HepG2 (cell line): Measurements from ENCODE around the gene NEGR1. TPM values are rescaled to one million over a fixed set of nuclear protein-coding genes. Genes with fewer than 3 reads are reported as not detected.

Experiments used
- ATAC-seq: fragments of 200-7000 bp; cut with Tn5 transposase; 3 replicates; pipeline ENCODE4 v1.9.1; 2020; ENCODE audit warnings: mild to moderate bottlenecking, moderate library complexity
- BruUV-seq: library from RNA; stranded (reverse); fragments of 400-500 nt; replicated peaks from 2 replicates; lab custom pipeline; 2021; lab: Mats Ljungman, UMichigan
- CTCF ChIA-PET: fragments of 300-600 bp; formaldehyde crosslinking; extraction: SDS; loops from one replicate; lab custom pipeline; 2021; ENCODE audit warnings: low total read pairs, inconsistent platforms, low intra/inter-chr PET ratio; lab: Yijun Ruan, JAX
- POLR2A ChIA-PET: fragments of 350-600 bp; sonication (Branson Sonifier 250); formaldehyde crosslinking; loops from one replicate; lab custom pipeline; 2020; ENCODE audit warnings: antibody characterized with exemption, inconsistent platforms; lab: Yijun Ruan, JAX
- DNase-seq: peaks from one replicate; pipeline ENCODE4 v3.0.0-alpha.2; 2015; ENCODE audit warnings: low spot score
- FAIRE-seq: peaks from 3 replicates; lab custom pipeline; 2011; peaks lifted over from hg19 to GRCh38; lab: Jason Lieb, UNC
- H2AFZ ChIP-seq: one replicate; pipeline ENCODE4 v1.6.1; 2011; ENCODE audit warnings: low read length, inconsistent platforms
- H3K27ac ChIP-seq: fragments of 300-600 bp; 3 replicates; pipeline ENCODE4 v1.8.0; 2011; ENCODE audit warnings: mixed run types, mild to moderate bottlenecking, mixed read lengths, low read length, inconsistent platforms; ENCODE audit not compliant: insufficient read depth; ENCODE audit errors: extremely low read length
- H3K27me3 ChIP-seq, 2 experiments: fragments of 200-600 bp in 1 of 2; 2 replicates in 1 of 2; 3 replicates in 1 of 2; pipeline versions ENCODE4 v1.6.0 to v1.8.0; 2011; ENCODE audit warnings: low read length in 2 of 2, mild to moderate bottlenecking in 2 of 2, moderate library complexity in 2 of 2, inconsistent platforms in 1 of 2; ENCODE audit not compliant: insufficient read depth in 2 of 2, control insufficient read depth in 1 of 2
- H3K36me3 ChIP-seq, 2 experiments: fragments of 200-600 bp in 1 of 2; replicated peaks in 1 of 2; 2 replicates in 1 of 2; 3 replicates in 1 of 2; pipeline versions ENCODE4 v1.5.1 to v1.8.0; 2011; ENCODE audit warnings: low read length in 2 of 2, inconsistent platforms in 1 of 2; ENCODE audit not compliant: insufficient read depth in 2 of 2, control insufficient read depth in 1 of 2
- H3K4me1 ChIP-seq: 2 replicates; pipeline ENCODE4 v1.5.1; 2012; ENCODE audit warnings: low read length, inconsistent platforms; ENCODE audit not compliant: insufficient read depth
- H3K4me2 ChIP-seq: 2 replicates; pipeline ENCODE4 v1.6.0; 2011; ENCODE audit warnings: low read depth, low read length, inconsistent platforms
- H3K4me3 ChIP-seq, 3 experiments: fragments of 200-600 bp in 1 of 3; sonication (generic), shearing (Covaris generic) in 1 of 3; replicated peaks in 1 of 3; 2 replicates each; pipeline ENCODE4 v1.5.1; 2011 to 2016; ENCODE audit warnings: low read length in 3 of 3, inconsistent platforms in 2 of 3, low read depth in 2 of 3, mild to moderate bottlenecking in 2 of 3, control low read depth in 1 of 3, mixed read lengths in 1 of 3; ENCODE audit not compliant: insufficient read depth in 1 of 3
- H3K79me2 ChIP-seq: one replicate; pipeline ENCODE4 v1.6.1; 2011; ENCODE audit warnings: low read length, inconsistent platforms; ENCODE audit not compliant: insufficient read depth
- H3K9ac ChIP-seq: 2 replicates; pipeline ENCODE4 v1.6.0; 2011; ENCODE audit warnings: mild to moderate bottlenecking, low read depth, low read length, inconsistent platforms; ENCODE audit not compliant: insufficient read depth
- H3K9me3 ChIP-seq: 2 replicates; pipeline ENCODE4 v1.5.1; 2012; ENCODE audit warnings: mild to moderate bottlenecking, low read length
- H4K20me1 ChIP-seq: 2 replicates; pipeline ENCODE4 v1.6.0; 2011; ENCODE audit warnings: inconsistent platforms, mild to moderate bottlenecking, low read length, moderate library complexity; ENCODE audit not compliant: insufficient read depth
- CREB1 ChIP-seq, 2 experiments: fragments of 450-650 bp in 1 of 2; IDR thresholded peaks; 2 replicates each; pipeline ENCODE4 v1.6.1; 2016 to 2017; ENCODE audit warnings: control low read depth in 1 of 2, mild to moderate bottlenecking in 1 of 2, missing compliant biosample characterization in 1 of 2, missing genetic modification characterization in 1 of 2
- NFATC3 ChIP-seq: sonication (generic); formaldehyde crosslinking; IDR thresholded peaks from 2 replicates; pipeline ENCODE4 v1.5.1; 2020; ENCODE audit warnings: mild to moderate bottlenecking, missing genetic modification reagents
- PLRG1 ChIP-seq: fragments of 450-650 bp; conservative IDR thresholded peaks from 2 replicates; pipeline ENCODE4 v1.6.1; 2016
- PRPF4 ChIP-seq: fragments of 200-400 bp; formaldehyde crosslinking; IDR thresholded peaks from 2 replicates; pipeline ENCODE4 v1.6.1; 2016; ENCODE audit warnings: low read length, low read depth; ENCODE audit not compliant: poor library complexity, severe bottlenecking
- REXO4 ChIP-seq: sonication (generic); formaldehyde crosslinking; IDR thresholded peaks from 2 replicates; pipeline ENCODE4 v1.8.0; 2022; ENCODE audit warnings: missing genetic modification reagents, mild to moderate bottlenecking, borderline replicate concordance
- ZNF20 ChIP-seq: sonication (generic); formaldehyde crosslinking; IDR thresholded peaks from 2 replicates; pipeline ENCODE4 v1.4.0; 2020; ENCODE audit warnings: mild to moderate bottlenecking, moderate library complexity, missing genetic modification reagents
- ZNF407 ChIP-seq: sonication (generic); formaldehyde crosslinking; IDR thresholded peaks from one replicate; pipeline ENCODE4 v1.5.1; 2020; ENCODE audit warnings: mild to moderate bottlenecking, missing genetic modification reagents; ENCODE audit errors: not compliant biosample characterization
- WGBS: methylation state at CpG from one replicate; pipeline ENCODE4 v1.1.6; 2017; ENCODE audit warnings: low lambda C conversion rate; 5-methylcytosine and 5-hydroxymethylcytosine counted together
- in situ Hi-C: cut with HindIII; loops from 2 replicates; pipeline ENCODE4 v1.10.0; 2017; ENCODE audit warnings: low pct_unique_long_range_greater_than_20kb; ENCODE audit not compliant: extremely low pct_ligation_motif_present
- intact Hi-C: fragments of 100-400 bp; cut with micrococcal nuclease; formaldehyde crosslinking; loops from one replicate; pipeline ENCODE4 v1.10.0; 2022; ENCODE audit not compliant: unreplicated experiment
- polyA plus RNA-seq, 8 experiments: library from polyadenylated mRNA; depleted of rRNA in 3 of 8; stranded (reverse) in 7 of 8; unstranded in 1 of 8; fragments of >200 nt; fragmentation: Illumina TruSeq in 4 of 8; extraction: Trizol in 4 of 8; gene quantifications; 2 replicates each; pipeline versions ENCODE4 v1.2.1 to v1.2.3, GENCODE V29; 2011 to 2016; ENCODE audit warnings: low read depth in 4 of 8, missing spikeins in 1 of 8, mixed read lengths in 1 of 8; ENCODE audit not compliant: insufficient read depth in 1 of 8
- total RNA-seq, 5 experiments: library from RNA; depleted of rRNA; stranded (reverse); fragments of >200 nt; fragmentation: Illumina TruSeq; extraction: Trizol; gene quantifications; 2 replicates each; pipeline ENCODE4 v1.2.3, GENCODE V29; 2016; ENCODE audit warnings: low read depth in 1 of 5
- TF ChIP-seq, protein P1 (sequence below): IDR thresholded peaks from 2 replicates; pipeline ENCODE4 v1.6.1; 2016; ENCODE audit warnings: mild to moderate bottlenecking
- TF ChIP-seq, protein P2 (sequence below): sonication (generic); formaldehyde crosslinking; IDR thresholded peaks from 2 replicates; pipeline ENCODE4 v1.4.0; 2020; ENCODE audit warnings: missing genetic modification reagents, borderline replicate concordance

The NEGR1 gene
- total and polyA plus RNA-seq, 2 of the 13 experiments (the other 11 are each of a cell fraction or from before 2014, with no cell fraction given) = not detected

DNA sequence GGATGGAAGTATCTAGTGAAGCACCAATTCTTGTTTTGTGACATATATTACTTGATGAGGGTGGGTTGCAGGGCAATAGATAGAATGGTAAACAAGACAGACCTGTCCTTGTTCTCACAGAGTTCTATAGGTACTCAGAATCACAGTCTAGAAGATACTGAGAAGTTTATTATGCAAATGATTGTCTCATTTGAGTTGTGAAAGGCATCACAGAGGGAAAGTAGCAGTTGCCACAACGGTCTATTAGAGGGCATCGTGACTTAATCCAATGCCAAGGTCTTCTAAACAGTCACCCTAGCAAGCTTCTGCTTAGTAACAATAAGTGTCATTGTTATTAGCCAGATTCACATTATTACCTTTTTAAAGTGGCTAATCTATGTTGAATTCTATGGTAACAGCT is 626.7 kb downstream of the NEGR1 start:
- H3K4me3 ChIP-seq = no peak overlapping the region
- H2AFZ ChIP-seq = no peak overlapping the region
- peaks cover 19% of the 10 kb centered on the region; the same call in 1 of the 2 replicates for H3K9me3 ChIP-seq
- no peaks in the 10 kb centered on the region for H3K27me3 ChIP-seq
- intact Hi-C loops = no loop called here
- H3K4me1 ChIP-seq = no peaks in the 10 kb centered on the region
- TF ChIP-seq NFATC3 (CRISPR knock-in tag) = no peak
- TF ChIP-seq ZNF407 (CRISPR knock-in tag) = no peak
- TF ChIP-seq CREB1 (IDR thresholded peaks at IDR 0.05) = no peak
- no peak for TF ChIP-seq CREB1 (CRISPR knock-in tag; IDR thresholded peaks at IDR 0.05)
- no peak for TF ChIP-seq PRPF4
- no peak for TF ChIP-seq REXO4
- TF ChIP-seq, protein P1, sequence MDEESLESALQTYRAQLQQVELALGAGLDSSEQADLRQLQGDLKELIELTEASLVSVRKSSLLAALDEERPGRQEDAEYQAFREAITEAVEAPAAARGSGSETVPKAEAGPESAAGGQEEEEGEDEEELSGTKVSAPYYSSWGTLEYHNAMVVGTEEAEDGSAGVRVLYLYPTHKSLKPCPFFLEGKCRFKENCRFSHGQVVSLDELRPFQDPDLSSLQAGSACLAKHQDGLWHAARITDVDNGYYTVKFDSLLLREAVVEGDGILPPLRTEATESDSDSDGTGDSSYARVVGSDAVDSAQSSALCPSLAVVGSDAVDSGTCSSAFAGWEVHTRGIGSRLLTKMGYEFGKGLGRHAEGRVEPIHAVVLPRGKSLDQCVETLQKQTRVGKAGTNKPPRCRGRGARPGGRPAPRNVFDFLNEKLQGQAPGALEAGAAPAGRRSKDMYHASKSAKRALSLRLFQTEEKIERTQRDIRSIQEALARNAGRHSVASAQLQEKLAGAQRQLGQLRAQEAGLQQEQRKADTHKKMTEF (CRISPR knock-in tag) = no peak
- TF ChIP-seq PLRG1 = no peak
- TF ChIP-seq ZNF20 (CRISPR knock-in tag) = no peak
- TF ChIP-seq, protein P2, sequence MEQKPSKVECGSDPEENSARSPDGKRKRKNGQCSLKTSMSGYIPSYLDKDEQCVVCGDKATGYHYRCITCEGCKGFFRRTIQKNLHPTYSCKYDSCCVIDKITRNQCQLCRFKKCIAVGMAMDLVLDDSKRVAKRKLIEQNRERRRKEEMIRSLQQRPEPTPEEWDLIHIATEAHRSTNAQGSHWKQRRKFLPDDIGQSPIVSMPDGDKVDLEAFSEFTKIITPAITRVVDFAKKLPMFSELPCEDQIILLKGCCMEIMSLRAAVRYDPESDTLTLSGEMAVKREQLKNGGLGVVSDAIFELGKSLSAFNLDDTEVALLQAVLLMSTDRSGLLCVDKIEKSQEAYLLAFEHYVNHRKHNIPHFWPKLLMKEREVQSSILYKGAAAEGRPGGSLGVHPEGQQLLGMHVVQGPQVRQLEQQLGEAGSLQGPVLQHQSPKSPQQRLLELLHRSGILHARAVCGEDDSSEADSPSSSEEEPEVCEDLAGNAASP (CRISPR knock-in tag) = no peak
- FAIRE-seq = no peak
- ChIA-PET CTCF (no interaction called here), POLR2A (no interaction called here)
- H3K9ac ChIP-seq = no peak overlapping the region
- ATAC-seq = no peak
- no TSS peak for BruUV-seq
- in situ Hi-C loops = no loop called here
- H3K27ac ChIP-seq = no peak overlapping the region
- no peaks in the 10 kb centered on the region for H4K20me1 ChIP-seq
- H3K4me2 ChIP-seq = no peak overlapping the region
- no peak for DNase-seq
- H3K36me3 ChIP-seq = no peaks in the 10 kb centered on the region
- H3K79me2 ChIP-seq = no peaks in the 10 kb centered on the region
- 30% methylated on average over 2 of the region's 2 CpGs for WGBS
